Right lobe of liver (tissue), 6 donors: ENCODE results near the gene TMEM11. TPM values are rescaled to one million over a fixed set of nuclear protein-coding genes. Genes with fewer than 3 reads are reported as not detected.

Experiments
- ATAC-seq, 4 donors: fragments of 200-7000 bp; cut with Tn5 transposase; one replicate each; pipeline ENCODE4 v1.9.1; 2020; ENCODE audit warnings: mild to moderate bottlenecking in 4 of 4, moderate library complexity in 4 of 4
- DNase-seq, 3 donors: peaks; one replicate each; pipeline ENCODE4 v3.0.0-alpha.2; 2020
- H3K27ac ChIP-seq, 3 donors: fragments of 200-600 bp; one replicate each; pipeline ENCODE4 v1.8.0; 2022
- H3K27me3 ChIP-seq, 2 donors: fragments of 200-600 bp; one replicate each; pipeline ENCODE4 v1.8.0; 2022
- H3K36me3 ChIP-seq, 4 donors: fragments of 200-600 bp; sonication (generic) in 1 of 4; one replicate each; pipeline versions ENCODE4 v1.5.1 to v1.8.0; 2017 to 2022; ENCODE audit warnings: control low read depth in 1 of 4
- H3K4me1 ChIP-seq, 4 donors: fragments of 200-600 bp; sonication (generic) in 1 of 4; one replicate each; pipeline versions ENCODE4 v1.5.1 to v1.8.0; 2017 to 2022; ENCODE audit warnings: control low read depth in 1 of 4
- H3K4me3 ChIP-seq, 3 donors: fragments of 200-600 bp; one replicate each; pipeline ENCODE4 v1.8.0; 2022
- H3K9me3 ChIP-seq, 4 donors: fragments of 200-600 bp; sonication (generic) in 1 of 4; one replicate each; pipeline versions ENCODE4 v1.5.1 to v1.8.0; 2017 to 2022; ENCODE audit warnings: control low read depth in 1 of 4
- CTCF ChIP-seq, 4 donors: fragments of 200-600 bp in 3 of 4; fragments of 450-650 bp in 1 of 4; IDR thresholded peaks; one replicate each; pipeline versions ENCODE4 v1.5.1 to v1.8.0; 2016 to 2022; ENCODE audit warnings: antibody characterized with exemption in 4 of 4, mild to moderate bottlenecking in 2 of 4
- POLR2A ChIP-seq: fragments of 450-650 bp; IDR thresholded peaks from one replicate; pipeline ENCODE4 v1.6.1; 2017; ENCODE audit warnings: antibody characterized with exemption, mild to moderate bottlenecking
- WGBS: methylation state at CpG from one replicate; pipeline ENCODE4 v1.1.6; 2018; ENCODE audit warnings: low coverage, low lambda C conversion rate; ENCODE audit not compliant: insufficient coverage; ENCODE audit errors: missing lambda C conversion rate; 5-methylcytosine and 5-hydroxymethylcytosine counted together
- intact Hi-C, 2 donors: fragments of 100-400 bp; cut with DNase I; formaldehyde crosslinking; loops; one replicate each; pipeline versions ENCODE4 v1.11.2 to v1.14.1; 2022
- total RNA-seq, 6 experiments: library from RNA; depleted of rRNA in 2 of 6; stranded (reverse); fragments of >200 nt in 2 of 6; fragmentation: NEBNext Ultra II Directional in 3 of 6; extraction: Animal tissue kit (Norgen Biotek cat#: 25700) in 3 of 6; gene quantifications; one replicate each; pipeline versions ENCODE4 v1.1.0 to v1.2.4, GENCODE V29; 2016 to 2023
- donor health status: DM: no; HTN: yes; CAD: no.
- donor health status: DM: no; HTN: no; CAD: no.
- donor health status: DM: no; HTN: no; CAD: no.
- donor health status: DM: no; HTN: yes; CAD: no.
- donor health status: DM: no; HTN: yes; CAD: no.

TMEM11 gene
- total RNA-seq, 6 experiments from 2014 or later, result 10.8 to 20.6 (median 11.7) TPM

GRCh38 chr17:21251337-21252010 is 37.5 kb upstream of the TMEM11 start:
- intact Hi-C loops, result loop anchor here in 1 of 2 donors (10.0 kb wide), 1 partner anchor 127 kb away; the partner anchor contains the start of gene DHRS7B
- Histone ChIP-seq H3K9me3 (no peaks in the 10 kb centered on the region), H3K36me3 (no peaks in the 10 kb centered on the region), H3K4me3 (no peak overlapping the region), H3K27me3 (no peaks in the 10 kb centered on the region), H3K4me1 (peaks cover 0 to 2% (median 0%) of the 10 kb centered on the region in 4 donors), H3K27ac (no peak overlapping the region)
- DNase-seq (no peak), ATAC-seq (no peak)
- 82% methylated on average over 3 of the region's 15 CpGs for WGBS
- TF ChIP-seq POLR2A (no peak), CTCF (IDR thresholded peaks at IDR 0.05) (no peak)

- no CpG with 5 or more reads among the region's 4 CpGs for WGBS
- ATAC-seq, result no peak
- Histone ChIP-seq H3K4me1 (peaks cover 0 to 2% (median 0%) of the 10 kb centered on the region in 4 donors), H3K27ac (no peak overlapping the region), H3K27me3 (no peaks in the 10 kb centered on the region), H3K4me3 (no peak overlapping the region), H3K36me3 (no peaks in the 10 kb centered on the region), H3K9me3 (no peaks in the 10 kb centered on the region)
- TF ChIP-seq CTCF (IDR thresholded peaks at IDR 0.05) (no peak), POLR2A (no peak)
- no peak for DNase-seq
- intact Hi-C loops, result loop anchor here in 1 of 2 donors (10.0 kb wide), 1 partner anchor 126 kb away; the partner anchor contains the start of gene DHRS7B
Observed at GRCh38 chr17:21250854-21251253, 36.9 kb upstream of the TMEM11 start.

GRCh38 chr17:21249920-21250703 is 36.2 kb upstream of the TMEM11 start:
- Histone ChIP-seq H3K27me3 (no peaks in the 10 kb centered on the region), H3K9me3 (no peaks in the 10 kb centered on the region), H3K4me1 (peaks cover 0 to 2% (median 0%) of the 10 kb centered on the region in 4 donors), H3K27ac (no peak overlapping the region), H3K36me3 (no peaks in the 10 kb centered on the region), H3K4me3 (no peak overlapping the region)
- no peak for DNase-seq
- 64% methylated on average over 6 of the region's 7 CpGs for WGBS
- intact Hi-C loops, result loop anchor here in 1 of 2 donors (10.0 kb wide), 1 partner anchor 125 kb away; the partner anchor contains the start of gene DHRS7B
- no peak for ATAC-seq
- TF ChIP-seq CTCF (IDR thresholded peaks at IDR 0.05) (no peak), POLR2A (no peak)

- no peak overlapping the region for H3K27ac ChIP-seq
- 75% methylated on average over 7 of the region's 12 CpGs for WGBS
Observed at GRCh38 chr17:21249086-21249795, 35.3 kb upstream of the TMEM11 start.

More at GRCh38 chr17:21249086-21249795, 35.3 kb upstream of the TMEM11 start:
- intact Hi-C loops, result no loop called here
- TF ChIP-seq POLR2A (no peak), CTCF (IDR thresholded peaks at IDR 0.05) (no peak)
- Histone ChIP-seq H3K27me3 (no peaks in the 10 kb centered on the region), H3K36me3 (no peaks in the 10 kb centered on the region), H3K4me1 (peaks cover 0 to 2% (median 0%) of the 10 kb centered on the region in 4 donors), H3K9me3 (no peaks in the 10 kb centered on the region), H3K4me3 (no peak overlapping the region)
- ATAC-seq, result no peak
- no peak for DNase-seq
